ACC112 (cell line): ENCODE measurements around the gene BCL11A.

ENCODE experiments used
- H2AFZ ChIP-seq: fragments of 200-600 bp; sonication (generic); one replicate; pipeline ENCODE4 v1.6.0; 2017; ENCODE audit warnings: antibody characterized with exemption, low read length; ENCODE audit not compliant: unreplicated experiment
- H3K27ac ChIP-seq: fragments of 200-600 bp; sonication (generic); 2 replicates; pipeline ENCODE4 v1.5.1; 2014; ENCODE audit warnings: low read depth, mild to moderate bottlenecking, antibody characterized with exemption, low read length, moderate library complexity
- H3K27me3 ChIP-seq: fragments of 200-600 bp; sonication (generic); 2 replicates; pipeline ENCODE4 v1.6.1; 2014; ENCODE audit warnings: mild to moderate bottlenecking, antibody characterized with exemption, low read length, moderate library complexity, mixed read lengths; ENCODE audit not compliant: insufficient read depth
- H3K36me3 ChIP-seq: fragments of 200-600 bp; sonication (generic); 2 replicates; pipeline ENCODE4 v1.6.1; 2016; ENCODE audit warnings: mild to moderate bottlenecking, antibody characterized with exemption, low read length, moderate library complexity, mixed read lengths; ENCODE audit not compliant: insufficient read depth
- H3K4me1 ChIP-seq: fragments of 200-600 bp; sonication (generic); one replicate; pipeline ENCODE4 v1.6.1; 2016; ENCODE audit warnings: low read length, mixed read lengths; ENCODE audit not compliant: insufficient read depth, unreplicated experiment, control insufficient read depth
- H3K4me3 ChIP-seq: fragments of 200-600 bp; sonication (generic); 2 replicates; pipeline ENCODE4 v1.5.1; 2014; ENCODE audit warnings: mild to moderate bottlenecking, low read depth, low read length
- H3K79me2 ChIP-seq: fragments of 200-600 bp; sonication (generic); one replicate; pipeline ENCODE4 v1.6.0; 2016; ENCODE audit warnings: low read length; ENCODE audit not compliant: control insufficient read depth, unreplicated experiment, insufficient read depth

BCL11A gene

DNA sequence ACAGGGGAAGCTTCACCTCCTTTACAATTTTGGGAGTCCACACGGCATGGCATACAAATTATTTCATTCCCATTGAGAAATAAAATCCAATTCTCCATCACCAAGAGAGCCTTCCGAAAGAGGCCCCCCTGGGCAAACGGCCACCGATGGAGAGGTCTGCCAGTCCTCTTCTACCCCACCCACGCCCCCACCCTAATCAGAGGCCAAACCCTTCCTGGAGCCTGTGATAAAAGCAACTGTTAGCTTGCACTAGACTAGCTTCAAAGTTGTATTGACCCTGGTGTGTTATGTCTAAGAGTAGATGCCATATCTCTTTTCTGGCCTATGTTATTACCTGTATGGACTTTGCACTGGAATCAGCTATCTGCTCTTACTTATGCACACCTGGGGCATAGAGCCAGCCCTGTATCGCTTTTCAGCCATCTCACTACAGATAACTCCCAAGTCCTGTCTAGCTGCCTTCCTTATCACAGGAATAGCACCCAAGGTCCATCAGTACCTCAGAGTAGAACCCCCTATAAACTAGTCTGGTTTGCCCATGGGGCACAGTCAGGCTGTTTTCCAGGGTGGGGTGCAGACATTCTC, 58.3 kb downstream of the BCL11A start:
- no peaks in the 10 kb centered on the region for H3K36me3 ChIP-seq
- no peaks in the 10 kb centered on the region for H3K79me2 ChIP-seq
- no peak overlapping the region for H3K4me3 ChIP-seq
- H3K4me1 ChIP-seq = no peaks in the 10 kb centered on the region
- H3K27me3 ChIP-seq = no peaks in the 10 kb centered on the region
- no peak overlapping the region for H3K27ac ChIP-seq
- no peak overlapping the region for H2AFZ ChIP-seq

DNA sequence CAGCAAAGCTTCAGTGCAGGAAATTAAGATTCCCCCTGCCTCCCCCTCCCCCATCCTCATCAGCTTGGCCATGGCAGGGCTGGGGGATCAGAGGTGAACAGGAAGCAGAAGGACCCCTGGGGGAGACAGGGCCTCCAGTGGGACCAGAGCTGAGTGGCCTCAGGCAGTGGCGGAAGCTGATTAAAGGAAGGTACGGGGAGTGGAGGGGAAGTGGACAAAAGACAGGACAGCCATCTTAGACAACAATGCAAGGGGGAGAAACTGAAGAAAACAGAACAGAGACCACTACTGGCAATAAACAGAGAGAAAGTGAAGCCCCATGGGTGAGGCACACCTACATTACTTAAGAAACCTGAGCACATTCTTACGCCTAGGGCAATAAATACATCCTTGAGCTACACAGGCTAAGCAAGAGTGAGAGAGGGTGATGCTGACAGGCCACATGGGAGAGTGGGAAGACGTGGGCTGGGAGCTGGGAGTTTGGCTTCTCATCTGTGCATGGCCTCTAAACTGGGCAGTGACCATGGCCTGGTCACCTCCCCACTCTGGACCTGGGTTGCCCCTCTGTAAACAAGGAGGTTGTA, 59.6 kb downstream of the BCL11A start:
- H2AFZ ChIP-seq = no peak overlapping the region
- H3K27me3 ChIP-seq = no peaks in the 10 kb centered on the region
- H3K4me1 ChIP-seq = no peaks in the 10 kb centered on the region
- H3K79me2 ChIP-seq = no peaks in the 10 kb centered on the region
- H3K4me3 ChIP-seq = no peak overlapping the region
- H3K36me3 ChIP-seq = no peaks in the 10 kb centered on the region
- no peak overlapping the region for H3K27ac ChIP-seq

DNA sequence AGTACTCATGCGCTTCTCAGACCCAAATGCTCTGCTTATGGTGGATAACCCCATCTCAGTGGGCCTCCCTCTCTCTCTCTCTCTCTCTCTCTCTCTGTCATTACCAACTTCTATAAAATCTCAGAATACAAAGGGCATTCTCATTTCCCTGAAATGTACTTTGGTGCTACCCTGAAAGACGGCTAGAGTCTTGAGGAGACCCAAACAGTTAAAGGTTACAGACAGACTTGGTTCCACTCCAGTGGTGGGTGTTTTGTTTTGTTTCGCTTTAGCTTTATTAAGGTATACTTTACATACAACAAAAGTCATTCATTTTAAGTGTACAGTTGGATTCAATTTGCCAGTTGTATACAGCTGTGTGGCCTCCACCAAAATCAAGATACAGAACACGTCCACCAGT, 60.9 kb downstream of the BCL11A start:
- Histone ChIP-seq H3K36me3 (no peaks in the 10 kb centered on the region), H2AFZ (no peak overlapping the region), H3K27ac (no peak overlapping the region), H3K4me3 (no peak overlapping the region), H3K4me1 (no peaks in the 10 kb centered on the region), H3K79me2 (no peaks in the 10 kb centered on the region), H3K27me3 (no peaks in the 10 kb centered on the region)

DNA sequence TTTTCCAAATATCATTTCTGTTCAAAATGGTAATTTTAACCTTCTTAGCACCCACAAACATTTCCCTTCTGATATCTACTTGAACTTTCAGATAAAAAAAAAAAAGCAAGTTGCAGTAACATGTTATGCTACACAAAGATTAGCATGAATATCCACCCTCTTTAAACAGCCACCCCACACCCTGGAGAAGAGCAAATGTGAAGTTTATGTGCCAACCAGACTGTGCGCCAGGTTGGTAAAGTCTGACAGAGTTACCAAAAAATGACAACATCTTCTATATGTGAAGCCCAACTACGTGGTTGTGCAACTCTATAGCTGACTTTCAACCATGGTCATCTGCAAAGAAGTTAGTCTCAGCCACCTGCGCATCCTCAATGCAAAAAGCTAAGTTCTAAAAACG, 62.6 kb downstream of the BCL11A start:
- no peaks in the 10 kb centered on the region for H3K36me3 ChIP-seq
- H2AFZ ChIP-seq = no peak overlapping the region
- H3K27ac ChIP-seq = no peak overlapping the region
- no peak overlapping the region for H3K4me3 ChIP-seq
- no peaks in the 10 kb centered on the region for H3K4me1 ChIP-seq
- H3K79me2 ChIP-seq = no peaks in the 10 kb centered on the region
- H3K27me3 ChIP-seq = no peaks in the 10 kb centered on the region

DNA sequence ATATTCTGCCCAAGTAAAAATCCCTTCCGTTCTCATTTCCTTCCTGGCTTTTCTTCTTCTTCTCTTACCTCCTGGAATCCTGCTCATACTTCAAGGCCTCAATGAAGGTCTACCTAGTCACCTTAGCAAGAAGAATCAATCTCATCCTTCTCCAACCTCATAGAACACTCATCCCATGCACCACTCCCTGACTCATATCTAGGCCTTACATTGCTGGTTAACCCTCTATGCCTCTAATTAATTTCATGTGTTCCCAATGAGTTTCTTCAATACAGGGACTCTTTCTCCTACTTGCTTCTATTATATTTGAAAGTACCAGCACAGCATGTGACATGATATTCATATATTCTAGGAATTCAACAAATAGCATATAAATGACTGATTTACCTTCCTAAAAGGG, 63.0 kb downstream of the BCL11A start:
- no peaks in the 10 kb centered on the region for H3K4me1 ChIP-seq
- no peak overlapping the region for H2AFZ ChIP-seq
- H3K4me3 ChIP-seq = no peak overlapping the region
- no peaks in the 10 kb centered on the region for H3K79me2 ChIP-seq
- H3K27me3 ChIP-seq = no peaks in the 10 kb centered on the region
- no peaks in the 10 kb centered on the region for H3K36me3 ChIP-seq
- no peak overlapping the region for H3K27ac ChIP-seq

DNA sequence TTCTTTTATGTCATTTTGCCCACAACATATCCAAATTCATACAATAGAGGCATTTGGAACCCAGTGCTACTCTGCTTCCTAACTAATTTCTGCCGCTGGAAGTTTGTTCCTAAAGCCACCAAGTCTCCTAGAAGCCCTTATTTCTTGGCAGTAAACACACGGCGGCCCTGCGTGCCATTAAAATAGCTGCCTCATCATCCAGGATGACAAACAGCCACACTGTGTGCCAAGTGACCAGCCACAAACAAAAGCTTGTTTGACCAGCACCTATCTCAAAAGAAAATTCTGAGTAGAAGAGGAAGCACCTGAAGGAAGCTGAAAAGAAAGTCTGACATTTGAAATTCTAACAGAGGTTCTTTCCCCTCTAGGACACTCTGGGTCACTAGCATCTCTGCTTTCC, 64.2 kb downstream of the BCL11A start:
- no peak overlapping the region for H2AFZ ChIP-seq
- H3K79me2 ChIP-seq = no peaks in the 10 kb centered on the region
- no peaks in the 10 kb centered on the region for H3K4me1 ChIP-seq
- H3K27me3 ChIP-seq = no peaks in the 10 kb centered on the region
- no peak overlapping the region for H3K4me3 ChIP-seq
- no peaks in the 10 kb centered on the region for H3K36me3 ChIP-seq
- no peak overlapping the region for H3K27ac ChIP-seq

DNA sequence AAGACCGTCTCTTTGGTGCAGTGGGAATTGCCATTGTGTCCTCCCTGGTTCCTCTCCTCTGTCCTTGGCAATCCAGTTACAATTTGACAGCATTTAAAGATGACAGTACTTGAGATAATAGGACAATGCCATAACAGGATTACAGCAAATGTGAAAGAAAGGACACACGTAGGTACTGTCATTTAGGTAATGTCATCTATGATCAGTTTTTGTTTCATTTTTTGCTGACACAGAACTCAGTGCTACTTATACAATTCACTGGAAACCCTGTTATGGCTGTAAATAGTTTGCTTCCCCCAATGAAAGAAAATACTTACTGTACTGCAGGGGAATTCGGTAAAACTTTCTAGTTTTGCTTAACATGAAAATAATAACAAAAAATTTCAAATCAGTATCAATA, 65.2 kb downstream of the BCL11A start:
- H3K79me2 ChIP-seq = no peaks in the 10 kb centered on the region
- H3K4me3 ChIP-seq = no peak overlapping the region
- H3K36me3 ChIP-seq = no peaks in the 10 kb centered on the region
- H2AFZ ChIP-seq = no peak overlapping the region
- H3K27ac ChIP-seq = no peak overlapping the region
- no peaks in the 10 kb centered on the region for H3K4me1 ChIP-seq
- no peaks in the 10 kb centered on the region for H3K27me3 ChIP-seq

DNA sequence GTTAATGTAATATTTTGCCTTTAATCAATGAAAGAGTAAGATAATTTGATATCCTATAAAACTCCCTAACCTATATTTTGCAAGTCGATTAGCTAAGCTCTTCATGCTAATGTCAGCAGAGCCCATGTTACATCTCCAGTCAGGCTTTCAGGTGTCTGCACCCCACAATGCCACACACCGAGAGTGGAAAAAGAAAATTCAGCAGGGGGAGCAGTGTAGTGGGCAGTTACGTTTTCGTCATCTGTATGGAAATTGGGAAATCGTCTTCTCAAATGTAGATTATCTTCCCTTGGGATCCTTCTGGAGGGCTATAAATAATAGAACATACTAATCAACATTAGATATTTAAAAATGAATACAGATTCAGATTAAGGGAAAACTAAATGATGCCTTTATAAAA, 66.3 kb downstream of the BCL11A start:
- H3K4me1 ChIP-seq = no peaks in the 10 kb centered on the region
- H3K4me3 ChIP-seq = no peak overlapping the region
- no peaks in the 10 kb centered on the region for H3K27me3 ChIP-seq
- H2AFZ ChIP-seq = no peak overlapping the region
- H3K36me3 ChIP-seq = no peaks in the 10 kb centered on the region
- H3K27ac ChIP-seq = no peak overlapping the region
- no peaks in the 10 kb centered on the region for H3K79me2 ChIP-seq

DNA sequence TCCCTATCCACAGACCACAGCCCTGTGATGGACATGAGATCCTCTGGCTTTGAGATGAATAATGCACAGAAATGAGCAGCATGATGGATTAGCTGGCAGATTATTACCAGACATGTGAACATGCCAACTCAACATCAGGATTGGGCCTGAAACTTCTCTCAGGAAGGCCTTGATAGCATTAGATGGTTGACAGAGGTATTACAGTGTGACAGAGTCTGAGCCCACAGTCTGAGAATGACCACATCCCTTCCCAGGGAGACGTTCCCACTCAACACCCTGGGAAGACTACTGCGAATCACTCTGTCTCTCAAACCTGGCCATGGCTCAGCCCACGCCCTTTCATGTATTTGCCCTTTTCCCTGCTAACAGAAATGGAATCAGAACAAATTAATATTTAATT, 66.9 kb downstream of the BCL11A start:
- Histone ChIP-seq H3K27ac (no peak overlapping the region), H3K27me3 (no peaks in the 10 kb centered on the region), H3K36me3 (no peaks in the 10 kb centered on the region), H3K79me2 (no peaks in the 10 kb centered on the region), H3K4me1 (no peaks in the 10 kb centered on the region), H3K4me3 (no peak overlapping the region), H2AFZ (no peak overlapping the region)

DNA sequence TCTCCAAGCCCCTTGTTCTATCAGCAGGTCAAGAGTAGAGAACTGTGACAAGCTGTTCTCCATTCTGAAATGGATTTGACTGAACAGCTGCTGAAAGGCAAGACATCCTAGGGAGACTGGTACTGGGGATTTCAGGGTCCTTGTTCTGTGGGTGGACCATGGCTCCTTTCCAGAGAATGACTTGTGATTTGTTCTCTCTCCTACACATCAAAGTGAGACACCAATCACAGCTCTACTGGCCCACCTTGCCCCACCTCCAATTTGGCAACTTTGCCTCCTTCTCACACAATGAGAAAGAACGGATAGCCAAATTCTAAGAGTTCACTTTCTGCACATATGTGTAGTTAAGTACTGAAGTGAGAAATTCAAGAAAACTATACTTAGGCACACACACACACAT, 67.4 kb downstream of the BCL11A start:
- H3K27me3 ChIP-seq = no peaks in the 10 kb centered on the region

DNA sequence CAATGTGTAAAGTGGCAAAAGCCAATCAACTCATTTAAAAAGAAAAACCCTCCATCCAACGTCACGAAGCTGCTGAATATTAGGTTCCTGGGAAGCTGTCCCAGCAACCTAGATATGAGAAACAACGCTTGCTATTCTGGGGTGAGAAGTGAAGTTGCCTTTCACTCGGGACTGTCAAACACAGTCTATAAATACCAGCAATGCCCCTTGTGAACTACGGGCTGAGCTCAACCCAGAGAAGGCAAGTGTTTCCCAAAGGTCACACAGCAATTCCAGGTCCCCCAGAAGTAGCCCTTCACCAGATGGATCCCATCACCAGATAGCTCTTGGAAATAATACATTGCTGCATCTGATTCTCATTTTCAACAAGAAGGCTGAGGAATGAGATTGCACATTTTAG, 67.9 kb downstream of the BCL11A start:
- no peak overlapping the region for H2AFZ ChIP-seq
- H3K4me3 ChIP-seq = no peak overlapping the region
- no peaks in the 10 kb centered on the region for H3K4me1 ChIP-seq
- no peaks in the 10 kb centered on the region for H3K27me3 ChIP-seq
- H3K79me2 ChIP-seq = no peaks in the 10 kb centered on the region
- no peaks in the 10 kb centered on the region for H3K36me3 ChIP-seq
- no peak overlapping the region for H3K27ac ChIP-seq

More for the DNA sequence above, 67.4 kb downstream of the BCL11A start:
- Histone ChIP-seq H3K79me2 (no peaks in the 10 kb centered on the region), H3K36me3 (no peaks in the 10 kb centered on the region), H3K27ac (no peak overlapping the region), H3K4me3 (no peak overlapping the region), H3K4me1 (no peaks in the 10 kb centered on the region), H2AFZ (no peak overlapping the region)
